D341Med (cell line): Measurements from ENCODE around the gene ZDHHC11B.
"Not testable (repeated sequence)": the region's sequence is repeated elsewhere in the genome, so short reads cannot be mapped to it uniquely, and the experiment has no call there.

Experiments
- DNase-seq: peaks from one replicate; pipeline ENCODE4 v3.0.0; 2012; ENCODE audit warnings: low spot score

Gene ZDHHC11B

DNA sequence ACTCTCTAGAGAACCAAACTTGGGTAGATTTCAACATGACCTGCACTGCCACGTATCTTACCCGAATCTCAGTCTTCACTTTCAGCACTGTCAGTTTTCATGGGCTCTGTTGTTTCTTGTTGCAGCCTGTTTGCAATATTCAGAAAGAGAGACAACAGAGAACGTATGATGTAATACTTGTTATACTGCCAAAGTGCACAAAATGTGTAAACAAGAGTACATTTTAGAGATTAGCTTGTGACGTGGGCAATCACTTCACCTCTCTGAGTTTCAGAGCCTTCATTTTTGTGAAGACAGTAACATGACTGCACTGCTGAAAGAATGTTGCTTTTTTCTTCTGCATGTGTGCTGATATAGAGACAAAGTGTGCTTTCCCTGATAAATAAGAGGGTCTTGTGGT lies 67.8 kb downstream of the ZDHHC11B start:
- DNase-seq: not testable (repeated sequence)

DNA sequence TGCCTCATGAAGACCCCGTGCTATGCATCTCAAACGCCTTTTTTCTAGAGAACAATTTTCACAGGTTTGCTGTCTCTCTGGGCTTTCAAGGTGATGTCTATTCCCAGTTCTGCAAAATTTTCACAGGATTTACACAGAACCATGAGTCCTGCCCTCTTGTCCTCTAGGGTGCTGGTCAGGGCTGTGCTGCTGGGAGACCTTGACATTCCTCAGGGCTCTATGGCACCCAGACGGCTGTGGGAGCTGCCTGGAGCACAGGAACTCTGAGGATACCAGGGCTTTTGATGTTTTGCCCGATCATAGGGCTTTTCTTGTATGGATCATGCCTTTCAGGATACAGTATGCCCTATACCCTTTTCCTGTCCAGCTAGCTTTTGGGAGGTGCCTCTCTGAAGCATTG lies 68.9 kb downstream of the ZDHHC11B start:
- not testable (repeated sequence) for DNase-seq

DNA sequence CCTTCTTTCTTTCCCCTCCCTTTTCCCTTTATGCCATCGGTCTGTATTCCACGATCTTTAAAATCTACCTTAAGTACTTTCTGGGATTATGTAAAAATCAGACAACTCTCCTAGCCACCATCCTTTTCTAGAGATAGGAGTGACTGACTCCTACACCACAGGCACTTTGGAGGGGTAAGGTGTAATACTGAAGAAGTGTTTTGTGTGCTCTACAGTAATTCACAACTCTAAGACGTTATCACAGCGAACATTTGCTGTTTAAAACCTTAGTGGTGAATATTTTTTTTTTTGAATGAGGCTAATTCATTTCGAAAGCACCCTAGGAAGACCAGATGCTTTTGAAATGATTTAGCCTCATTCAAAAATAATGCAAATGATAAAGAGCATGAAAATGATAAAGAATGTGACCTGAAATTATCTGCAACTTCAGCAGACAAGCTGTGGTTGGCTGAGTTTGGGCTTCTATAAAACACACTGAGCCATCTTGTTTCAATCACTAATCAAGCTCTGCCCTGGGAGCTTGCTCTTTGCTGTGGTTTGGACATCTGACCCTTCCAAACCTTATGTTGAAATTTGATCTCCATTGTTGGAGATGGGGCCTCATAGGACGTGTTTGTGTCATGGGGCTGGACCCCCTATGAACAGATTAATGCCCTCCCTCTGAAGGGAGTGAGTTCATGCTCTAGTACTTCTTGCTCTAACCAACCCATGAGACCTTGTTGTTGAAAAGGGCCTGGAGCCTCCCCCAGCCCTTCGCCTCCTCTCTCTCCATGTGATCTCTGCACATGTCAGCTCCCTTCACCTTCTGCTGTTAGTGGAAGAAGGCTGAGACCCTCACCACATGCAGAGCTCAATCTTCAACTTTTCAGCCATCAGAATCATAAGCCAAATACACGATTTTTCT lies 70.1 kb downstream of the ZDHHC11B start:
- DNase-seq: not testable (repeated sequence)

DNA sequence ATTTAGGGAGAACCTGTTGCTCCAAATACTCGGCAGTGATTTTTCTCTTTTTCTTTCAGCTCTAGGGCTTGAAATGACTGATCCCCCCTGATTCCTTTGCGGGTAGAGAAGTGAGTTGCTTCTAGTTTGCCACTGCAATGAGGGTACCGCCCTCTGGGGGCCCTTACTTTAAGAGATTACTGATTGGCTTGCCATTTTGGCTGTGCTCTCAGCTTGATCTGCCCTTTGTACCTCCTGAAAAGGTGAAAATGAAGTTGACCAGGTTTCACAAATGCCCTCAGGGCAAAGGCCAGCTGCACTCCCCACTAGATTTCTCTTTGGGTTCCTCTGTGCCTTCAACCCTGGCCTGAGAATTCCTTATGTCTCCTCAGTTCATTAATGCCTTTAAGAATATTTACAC lies 70.8 kb downstream of the ZDHHC11B start:
- DNase-seq: not testable (repeated sequence)

DNA sequence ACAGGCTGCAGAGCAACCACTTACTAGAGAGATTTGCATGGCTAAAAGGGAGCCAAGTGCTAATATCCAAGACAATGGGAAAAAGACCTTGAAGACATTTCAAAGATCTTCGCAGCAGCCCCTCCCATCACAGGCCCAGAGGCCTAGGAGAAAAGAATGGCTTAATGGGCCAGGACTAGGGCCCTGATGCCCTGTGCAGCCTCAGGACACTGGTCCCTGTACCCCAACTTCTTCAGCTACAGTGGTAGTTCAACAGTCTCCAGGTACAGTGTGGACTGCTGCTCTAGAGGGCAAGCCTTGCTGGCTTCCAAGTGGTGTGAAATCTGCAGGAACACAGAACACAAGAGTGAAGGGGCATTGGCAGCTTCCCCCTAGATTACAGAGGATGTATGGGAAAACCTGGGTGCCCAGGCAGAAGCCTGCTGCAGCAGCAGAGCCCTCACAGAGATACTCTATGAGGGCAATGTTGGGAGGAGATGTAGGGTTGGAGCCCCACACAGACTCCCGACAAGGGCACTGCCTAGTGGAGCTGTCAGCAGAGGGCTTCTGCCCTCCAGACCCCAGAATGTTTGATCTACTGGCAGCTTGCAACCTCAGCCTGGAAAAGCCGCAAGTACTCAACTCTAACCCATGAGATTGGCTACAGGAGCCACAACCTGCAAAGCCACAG lies 75.5 kb downstream of the ZDHHC11B start:
- DNase-seq: not testable (repeated sequence)

DNA sequence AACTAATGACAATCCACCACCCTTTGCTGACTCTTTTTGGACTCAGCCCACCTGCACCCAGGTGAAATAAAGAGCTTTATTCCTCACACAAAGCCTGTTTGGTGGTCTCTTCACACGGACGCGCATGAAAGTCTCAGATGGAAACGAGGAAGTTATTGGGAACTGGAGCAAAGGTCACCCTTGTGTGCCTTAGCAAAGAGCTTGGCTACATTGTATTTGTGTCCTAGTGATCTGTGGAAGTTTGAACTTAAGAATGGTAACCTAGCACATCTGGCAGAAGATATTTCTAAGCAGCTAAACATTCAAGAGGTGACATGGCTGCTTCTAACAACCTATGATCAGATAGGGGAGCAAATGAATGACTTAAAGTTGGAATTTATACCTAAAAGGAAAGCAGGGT lies 76.2 kb downstream of the ZDHHC11B start:
- not testable (repeated sequence) for DNase-seq

DNA sequence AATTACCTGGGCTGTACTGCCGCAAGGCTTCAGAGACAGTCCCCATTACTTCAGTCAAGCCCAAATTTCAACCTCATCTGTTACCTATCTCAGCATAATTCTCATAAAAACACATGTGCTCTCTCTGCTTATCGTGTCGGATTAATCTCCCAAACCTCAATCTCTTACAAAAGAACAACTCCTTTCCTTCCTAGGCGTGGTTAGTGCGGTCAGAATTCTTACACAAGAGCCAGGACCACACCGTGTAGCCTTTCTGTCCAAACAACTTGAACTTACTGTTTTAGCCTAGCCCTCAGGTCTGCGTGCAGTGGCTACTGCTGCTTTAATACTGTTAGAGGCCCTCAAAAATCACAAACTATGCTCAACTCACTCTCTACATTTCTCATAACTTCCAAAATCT lies 78.4 kb downstream of the ZDHHC11B start:
- not testable (repeated sequence) for DNase-seq

DNA sequence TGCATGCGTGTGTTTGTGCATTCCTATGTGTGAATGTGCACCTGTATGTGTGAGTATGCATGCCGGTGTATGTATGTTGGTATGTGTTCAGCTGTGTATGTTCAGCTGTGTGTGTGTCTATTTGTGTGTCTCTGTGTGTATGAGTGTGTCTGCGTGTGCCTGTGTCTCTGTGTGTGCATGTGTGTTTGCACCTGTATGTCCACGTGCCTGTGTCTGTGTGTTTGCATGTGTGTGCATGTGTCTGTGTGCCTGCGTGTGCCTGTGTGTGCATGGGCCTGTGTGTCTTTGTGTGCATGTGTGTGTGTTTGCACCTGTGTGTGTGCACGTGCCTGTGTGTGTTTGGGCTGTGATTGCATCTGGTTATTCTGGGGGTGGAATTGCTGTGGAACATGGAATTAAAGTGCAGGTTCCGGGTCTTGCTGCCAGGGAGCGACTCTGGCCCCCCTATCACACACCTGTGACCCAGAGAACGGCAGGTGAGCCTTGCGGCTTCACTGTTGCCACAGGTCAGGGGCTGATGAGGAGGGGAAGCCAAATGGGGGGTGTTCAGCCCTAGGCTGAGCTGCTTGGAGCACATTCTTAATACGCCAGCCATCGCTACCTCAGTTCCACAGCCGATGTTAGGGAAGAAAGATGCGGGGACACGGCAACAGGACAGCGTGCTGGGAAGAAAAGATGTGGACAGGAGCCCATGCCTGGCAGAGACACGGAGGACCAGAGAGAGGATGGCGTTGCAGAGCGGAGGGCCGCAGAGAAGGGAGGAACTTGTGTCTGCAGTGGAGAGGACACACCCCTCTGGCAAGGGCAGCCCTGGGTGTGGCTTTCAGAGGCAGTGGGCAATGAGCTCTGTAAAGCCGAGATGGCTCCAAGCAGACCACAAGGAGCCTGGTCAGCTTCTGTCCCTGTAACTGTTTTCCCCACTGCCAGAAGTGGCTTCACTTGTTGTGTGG lies 87.5 kb downstream of the ZDHHC11B start:
- DNase-seq: not testable (repeated sequence)

DNA sequence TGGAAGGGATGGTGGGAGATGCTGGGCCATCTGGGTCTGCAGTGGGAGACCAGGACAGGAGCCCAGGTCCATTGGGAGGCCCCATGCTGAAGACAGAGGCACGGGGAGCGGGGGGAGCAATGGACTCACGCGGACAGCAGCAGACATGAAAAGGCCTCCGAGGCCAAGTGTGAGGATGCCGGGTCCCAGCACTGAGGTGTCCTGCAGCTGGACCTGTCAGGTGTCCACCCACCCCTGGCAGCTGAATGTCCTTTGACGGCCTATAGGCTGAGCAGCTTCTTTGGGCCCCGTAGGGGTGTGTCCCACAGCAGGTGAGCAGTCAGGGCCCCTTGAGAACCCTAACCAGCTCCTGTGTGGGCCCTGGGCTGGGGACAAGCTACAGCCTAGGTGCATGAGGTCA lies 88.3 kb downstream of the ZDHHC11B start:
- not testable (repeated sequence) for DNase-seq

DNA sequence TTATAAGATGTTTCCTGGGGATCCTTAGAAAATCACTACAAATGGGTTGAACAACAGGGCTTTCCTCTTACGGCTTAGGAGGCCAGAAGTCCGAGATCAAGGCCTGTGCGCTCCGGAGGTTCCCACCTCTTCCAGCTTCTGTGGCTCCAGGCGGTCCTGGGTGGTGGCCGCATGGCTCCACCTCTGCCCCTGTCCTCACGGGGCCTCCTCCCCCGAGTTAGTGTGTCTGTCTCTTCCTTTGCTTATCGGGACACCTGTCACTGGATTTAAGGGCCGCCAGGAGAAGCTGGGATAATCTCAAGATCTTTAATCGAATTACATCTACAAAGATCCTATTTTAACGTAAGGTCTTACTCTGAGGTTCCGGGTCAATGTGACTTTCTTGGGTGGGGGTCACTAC lies 89.1 kb downstream of the ZDHHC11B start:
- not testable (repeated sequence) for DNase-seq

DNA sequence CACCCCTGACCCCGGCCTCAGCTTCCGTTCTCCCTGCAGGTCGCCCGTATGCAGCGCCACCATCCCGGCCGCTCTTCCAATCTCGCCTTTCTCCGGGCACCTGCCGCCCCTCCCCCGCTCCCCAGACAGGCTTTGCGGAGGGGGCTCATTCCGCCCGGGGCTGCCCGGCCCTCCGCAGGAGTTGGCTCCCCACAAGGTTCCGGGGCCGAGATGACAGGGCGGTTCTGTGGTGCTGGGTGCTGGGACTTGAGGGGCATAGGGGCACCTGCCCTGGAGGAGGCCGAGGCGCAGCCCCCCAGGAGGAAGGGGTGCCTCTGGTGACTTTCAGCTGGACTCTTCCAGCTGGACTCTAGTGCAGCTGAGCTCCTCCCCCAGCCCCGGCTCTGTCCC lies 90.5 kb downstream of the ZDHHC11B start:
- not testable (repeated sequence) for DNase-seq

DNA sequence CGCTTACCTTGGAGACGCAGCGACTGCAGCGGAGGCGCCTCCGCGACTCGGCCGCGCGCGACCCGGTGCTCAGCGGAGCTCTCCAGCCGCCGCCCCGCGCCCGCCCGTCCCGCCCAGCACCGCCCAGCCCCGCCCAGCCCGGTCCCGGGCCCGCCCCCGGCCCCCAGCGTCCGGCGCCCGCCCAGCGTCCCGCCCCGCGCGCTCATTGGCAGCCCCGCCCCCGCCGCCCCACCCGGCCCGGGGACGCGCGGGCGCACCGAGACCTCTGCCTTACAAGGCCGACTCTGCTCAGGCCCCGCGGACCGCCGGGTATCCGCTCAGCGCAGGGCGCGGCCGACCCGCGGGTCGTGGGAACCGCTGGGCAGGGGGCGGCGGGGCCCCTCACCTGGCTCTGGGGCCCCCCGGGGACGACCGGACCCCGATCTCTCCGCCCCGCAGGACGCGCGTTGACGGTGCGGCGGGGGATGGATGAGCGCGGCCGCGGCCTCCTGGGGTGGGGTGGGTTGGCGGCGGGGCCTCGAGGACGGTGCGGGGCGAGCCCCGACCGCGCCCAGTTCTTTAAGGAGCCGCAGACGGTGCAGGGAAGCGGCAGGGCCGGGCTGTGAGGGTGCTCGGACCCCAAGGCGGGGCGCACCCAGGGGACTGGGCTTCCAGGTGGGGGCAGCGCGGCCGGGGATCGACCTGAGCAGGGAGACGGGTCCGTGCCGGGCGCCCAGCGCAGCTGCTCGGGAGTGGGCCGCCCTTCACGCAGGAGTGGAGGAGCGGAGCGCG lies 91.1 kb downstream of the ZDHHC11B start, which contains the start of gene TPPP:
Gene TPPP (minus strand): TSS at position 82 of the 771 bp plus-strand sequence. CDS start 15,292 bp downstream, outside the sequence.
- peak; percentile 95 for DNase-seq

DNA sequence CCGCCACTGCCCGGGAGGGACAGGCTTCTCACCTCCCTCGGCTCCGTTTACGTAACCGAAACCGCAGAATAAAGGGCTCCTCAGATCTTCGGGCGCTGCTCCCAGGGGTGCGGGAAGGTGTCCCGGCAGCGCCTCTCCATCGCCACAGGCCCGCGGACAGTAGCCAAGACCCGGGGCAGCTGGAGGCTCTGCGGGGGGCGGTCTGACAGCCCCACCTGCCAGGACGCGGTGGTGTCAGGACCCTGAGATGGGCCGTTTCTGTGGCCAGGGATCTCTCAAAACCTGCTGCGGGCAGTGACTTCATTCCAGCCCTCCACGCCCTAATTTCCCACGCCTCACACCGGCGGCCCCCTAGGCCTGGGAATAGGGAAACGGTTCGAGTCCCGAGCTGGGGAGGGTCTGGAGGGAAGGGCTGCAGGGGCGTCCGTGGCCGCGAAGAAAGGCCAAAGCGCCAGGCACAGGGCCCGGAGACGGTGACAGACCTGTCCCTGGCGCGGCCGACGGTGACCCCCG lies 91.9 kb downstream of the ZDHHC11B start:
- DNase-seq: peak; percentile 33

DNA sequence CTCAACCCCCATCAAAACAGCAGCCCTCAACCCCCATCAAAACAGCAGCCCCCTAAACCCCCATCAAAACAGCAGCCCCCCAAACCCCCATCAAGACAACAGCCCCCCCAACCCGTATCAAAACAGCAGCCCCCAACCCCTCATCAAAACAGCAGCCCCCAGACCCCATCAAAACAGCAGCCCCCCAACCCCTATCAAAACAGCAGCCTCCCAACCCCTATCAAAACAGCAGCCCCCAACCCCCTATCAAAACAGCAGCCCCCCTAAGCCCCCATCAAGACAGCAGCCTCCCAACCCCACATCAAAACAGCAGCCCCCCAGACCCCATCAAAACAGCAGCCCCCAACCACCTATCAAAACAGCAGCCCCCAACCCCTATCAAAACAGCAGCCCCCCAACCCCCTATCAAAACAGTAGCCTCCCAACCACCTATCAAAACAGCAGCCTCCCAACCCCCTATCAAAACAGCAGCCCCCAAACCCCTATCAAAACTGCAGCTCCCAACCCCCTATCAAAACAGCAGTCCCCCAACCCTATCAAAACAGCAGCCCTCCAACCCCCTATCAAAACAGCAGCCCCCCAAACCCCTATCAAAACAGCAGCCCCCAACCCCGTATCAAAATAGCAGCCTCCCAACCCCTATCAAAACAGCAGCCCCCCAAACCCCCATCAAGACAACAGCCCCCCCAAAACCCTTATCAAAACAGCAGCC lies 92.6 kb downstream of the ZDHHC11B start:
- no peak for DNase-seq

DNA sequence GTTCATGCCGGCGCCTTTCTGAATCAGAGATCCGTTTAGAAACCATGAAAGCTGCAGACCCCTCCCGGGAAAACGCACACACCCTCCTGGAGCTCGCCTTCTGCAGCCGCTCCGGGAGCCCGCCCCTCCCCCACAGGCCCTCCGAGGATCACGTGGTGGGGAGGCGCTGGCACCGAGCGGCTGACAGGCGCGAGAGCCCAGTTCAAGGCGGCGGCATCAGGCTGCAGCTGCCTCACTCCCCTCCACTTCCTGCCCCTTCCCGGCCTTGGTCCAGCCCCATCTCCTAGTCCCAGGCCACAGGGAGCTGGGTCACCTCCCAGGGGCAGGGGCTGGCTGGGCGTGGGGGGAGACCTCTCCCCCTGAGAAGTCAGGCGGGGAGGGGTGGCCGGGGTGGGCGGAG lies 93.5 kb downstream of the ZDHHC11B start:
- not testable (repeated sequence) for DNase-seq

DNA sequence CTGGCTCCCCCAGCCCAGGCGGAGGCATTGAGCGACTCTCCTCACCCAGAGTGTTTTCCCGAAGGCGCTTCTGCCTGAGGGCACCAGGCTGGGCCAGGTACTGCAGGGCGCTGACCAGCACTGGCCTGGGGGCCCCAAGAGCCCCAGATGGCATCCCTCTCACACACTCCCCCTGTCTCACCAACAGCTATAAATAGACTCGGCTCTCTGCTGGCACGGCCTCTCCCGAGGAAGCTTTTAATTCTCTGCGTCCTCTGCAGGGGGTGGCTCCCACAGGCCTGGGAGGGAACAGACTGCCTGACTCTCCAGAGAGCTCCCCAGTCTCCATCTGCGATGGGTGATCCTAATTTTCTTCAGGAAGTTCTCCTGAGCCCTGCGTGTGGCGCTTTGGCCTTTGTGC lies 94.2 kb downstream of the ZDHHC11B start:
- not testable (repeated sequence) for DNase-seq

DNA sequence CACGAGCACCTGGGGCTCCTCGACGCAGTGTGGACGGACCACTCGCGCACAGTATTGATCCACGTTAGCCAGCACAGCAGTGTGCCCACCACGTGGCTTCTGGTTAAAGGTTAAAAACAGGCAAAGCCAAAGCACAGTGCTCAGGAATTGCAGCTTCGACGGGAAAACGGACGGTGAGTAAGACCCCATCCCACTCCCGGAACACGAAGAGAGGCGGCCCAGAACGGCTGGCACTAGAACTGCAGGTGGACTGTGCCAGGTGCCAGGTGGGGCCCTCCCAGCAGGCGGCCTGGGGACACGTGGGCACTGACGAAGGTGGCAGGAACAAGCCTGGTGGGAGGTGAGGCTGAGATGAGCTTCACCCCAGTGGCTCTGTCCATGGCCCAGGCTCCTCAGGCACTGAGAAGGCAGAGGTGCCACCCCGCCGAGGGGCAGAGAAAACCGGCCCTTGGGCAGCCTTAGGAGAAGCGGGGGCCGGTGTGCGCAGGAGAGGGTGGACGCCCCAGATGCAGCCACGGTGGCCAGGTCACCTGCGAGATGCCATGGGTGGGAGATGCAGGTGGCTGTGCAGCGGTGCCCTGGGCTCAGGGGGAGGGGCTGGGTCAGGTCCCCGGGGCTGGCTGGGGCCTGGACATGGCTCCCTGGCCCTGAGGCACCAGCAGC lies 96.0 kb downstream of the ZDHHC11B start:
- not testable (repeated sequence) for DNase-seq

DNA sequence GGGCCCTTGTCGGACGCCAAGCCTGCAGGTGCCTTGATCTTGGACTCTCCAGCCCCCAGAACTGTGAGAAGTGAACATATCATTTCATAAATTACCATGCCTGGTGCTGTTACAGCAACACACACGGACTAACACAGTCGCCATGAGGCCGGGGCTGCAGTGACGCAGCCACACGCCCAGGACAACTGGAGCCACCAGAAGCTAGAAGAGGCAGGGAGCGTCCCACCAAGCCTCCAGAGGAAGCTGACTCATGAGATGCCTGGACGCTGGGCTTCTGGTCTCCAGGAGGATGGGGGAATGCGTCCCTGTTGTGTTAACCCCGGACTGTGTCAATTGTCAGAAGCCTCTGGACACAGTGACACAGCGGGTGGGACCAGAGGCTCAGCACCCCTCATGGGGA lies 97.6 kb downstream of the ZDHHC11B start:
- DNase-seq: not testable (repeated sequence)

DNA sequence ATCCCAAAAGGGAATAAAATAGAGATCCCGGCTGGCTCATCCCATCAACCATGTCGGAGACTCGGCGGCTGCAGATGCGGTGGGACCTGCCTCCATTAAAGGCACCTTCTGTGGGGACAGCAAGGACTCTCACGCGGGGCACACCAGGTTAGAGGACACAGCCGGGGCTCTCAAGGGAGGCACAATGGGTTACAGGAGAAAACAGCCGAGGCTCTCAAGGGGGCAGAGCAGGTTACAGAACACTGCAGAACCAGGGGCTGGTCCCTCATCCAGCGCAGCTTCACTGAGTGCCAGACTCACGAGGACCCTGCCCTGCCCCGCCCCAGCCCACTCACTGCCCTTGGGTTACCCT lies 98.4 kb downstream of the ZDHHC11B start:
- not testable (repeated sequence) for DNase-seq
